H1 (cell line): Measurements from ENCODE around the gene CRADD.

Source experiments
- CREB1 ChIP-seq: IDR thresholded peaks from 2 replicates; pipeline ENCODE4 v1.6.1; 2012; ENCODE audit warnings: inconsistent platforms
- GTF2F1 ChIP-seq: IDR thresholded peaks from 2 replicates; pipeline ENCODE4 v1.6.1; 2012; ENCODE audit warnings: low read depth, low read length, improper control_type of control experiment, borderline replicate concordance
- HDAC2 ChIP-seq, 2 experiments: fragments of 300-600 bp in 1 of 2; sonication (generic) in 1 of 2; IDR thresholded peaks; 2 replicates each; pipeline ENCODE4 v1.6.1; 2011 to 2012; ENCODE audit warnings: low read depth in 2 of 2, low read length in 2 of 2, mild to moderate bottlenecking in 2 of 2, moderate library complexity in 2 of 2, borderline replicate concordance in 1 of 2, inconsistent platforms in 1 of 2
- RBBP5 ChIP-seq: IDR thresholded peaks from 2 replicates; pipeline ENCODE4 v1.7.1; 2012; ENCODE audit warnings: low read depth, mild to moderate bottlenecking, inconsistent platforms, low read length, moderate library complexity, borderline replicate concordance
- SIN3A ChIP-seq, 2 experiments: IDR thresholded peaks in 1 of 2; conservative IDR thresholded peaks in 1 of 2; 2 replicates each; pipeline ENCODE4 v1.6.1; 2011 to 2012; ENCODE audit warnings: low read length in 2 of 2, improper control_type of control experiment in 1 of 2, low read depth in 1 of 2, mild to moderate bottlenecking in 1 of 2
- TAF1 ChIP-seq: IDR thresholded peaks from 2 replicates; pipeline ENCODE4 v1.6.1; 2011; ENCODE audit warnings: mild to moderate bottlenecking, low read depth, low read length
- TCF12 ChIP-seq: IDR thresholded peaks from 2 replicates; pipeline ENCODE4 v1.6.1; 2011; ENCODE audit warnings: low read depth, mild to moderate bottlenecking, low read length
- TF ChIP-seq, protein P1 (sequence below), 3 experiments: IDR thresholded peaks; 1 replicate in 2 of 3; 2 replicates in 1 of 3; pipeline versions ENCODE4 v1.5.1 to v1.6.1; 2011; ENCODE audit warnings: low read length in 3 of 3, mild to moderate bottlenecking in 3 of 3, inconsistent platforms in 2 of 3, low read depth in 1 of 3, moderate library complexity in 1 of 3; ENCODE audit not compliant: insufficient read depth in 1 of 3; ENCODE audit errors: control extremely low read depth in 1 of 3

DNA sequence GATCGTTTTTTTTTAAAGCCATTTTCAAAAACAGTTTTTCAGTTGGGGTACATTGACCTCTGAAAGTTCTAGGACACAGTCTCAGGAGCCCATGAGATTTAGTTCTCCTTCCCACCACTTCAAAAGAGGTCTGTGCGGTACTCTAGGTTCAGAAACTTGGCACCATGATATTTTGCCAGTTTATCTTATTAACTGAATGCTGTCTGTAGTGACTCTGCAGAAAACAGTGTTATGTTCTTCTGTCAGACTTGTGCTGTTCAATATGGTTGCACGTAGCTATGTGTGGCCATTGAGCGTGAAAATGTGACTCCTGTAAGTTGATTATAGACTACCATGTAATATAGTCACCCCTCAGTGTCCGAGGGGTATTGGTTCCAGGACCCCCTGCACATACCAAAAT lies 35.9 kb downstream of the CRADD start:
- TF ChIP-seq, protein P1, sequence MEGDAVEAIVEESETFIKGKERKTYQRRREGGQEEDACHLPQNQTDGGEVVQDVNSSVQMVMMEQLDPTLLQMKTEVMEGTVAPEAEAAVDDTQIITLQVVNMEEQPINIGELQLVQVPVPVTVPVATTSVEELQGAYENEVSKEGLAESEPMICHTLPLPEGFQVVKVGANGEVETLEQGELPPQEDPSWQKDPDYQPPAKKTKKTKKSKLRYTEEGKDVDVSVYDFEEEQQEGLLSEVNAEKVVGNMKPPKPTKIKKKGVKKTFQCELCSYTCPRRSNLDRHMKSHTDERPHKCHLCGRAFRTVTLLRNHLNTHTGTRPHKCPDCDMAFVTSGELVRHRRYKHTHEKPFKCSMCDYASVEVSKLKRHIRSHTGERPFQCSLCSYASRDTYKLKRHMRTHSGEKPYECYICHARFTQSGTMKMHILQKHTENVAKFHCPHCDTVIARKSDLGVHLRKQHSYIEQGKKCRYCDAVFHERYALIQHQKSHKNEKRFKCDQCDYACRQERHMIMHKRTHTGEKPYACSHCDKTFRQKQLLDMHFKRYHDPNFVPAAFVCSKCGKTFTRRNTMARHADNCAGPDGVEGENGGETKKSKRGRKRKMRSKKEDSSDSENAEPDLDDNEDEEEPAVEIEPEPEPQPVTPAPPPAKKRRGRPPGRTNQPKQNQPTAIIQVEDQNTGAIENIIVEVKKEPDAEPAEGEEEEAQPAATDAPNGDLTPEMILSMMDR (IDR thresholded peaks at IDR 0.05; ENCODE audit: control extremely low read depth in 1 of 3, insufficient read depth in 1 of 3, low read depth in 1 of 3, low read length in 3 of 3): no peak
- TF ChIP-seq TCF12: no peak
- no peak for TF ChIP-seq RBBP5
- TF ChIP-seq CREB1: no peak
- TF ChIP-seq SIN3A (conservative IDR thresholded peaks at IDR 0.05 in 1 of 2, IDR thresholded peaks at IDR 0.05 in 1 of 2; ENCODE audit: low read depth in 1 of 2, low read length in 2 of 2): no peak
- TF ChIP-seq HDAC2 (IDR thresholded peaks at IDR 0.05; ENCODE audit: borderline replicate concordance in 1 of 2, low read depth in 2 of 2, low read length in 2 of 2): no peak
- no peak for TF ChIP-seq GTF2F1
- no peak for TF ChIP-seq TAF1
